GM19240 (cell line): ENCODE results near the gene NADK.
"Not testable (repeated sequence)": the region's sequence is repeated elsewhere in the genome, so short reads cannot be mapped to it uniquely, and the experiment has no call there.

Experiments
- DNase-seq: peaks from one replicate; pipeline ENCODE4 v3.0.0; 2011; ENCODE audit warnings: low spot score; ENCODE audit not compliant: insufficient read length

Gene NADK

DNA sequence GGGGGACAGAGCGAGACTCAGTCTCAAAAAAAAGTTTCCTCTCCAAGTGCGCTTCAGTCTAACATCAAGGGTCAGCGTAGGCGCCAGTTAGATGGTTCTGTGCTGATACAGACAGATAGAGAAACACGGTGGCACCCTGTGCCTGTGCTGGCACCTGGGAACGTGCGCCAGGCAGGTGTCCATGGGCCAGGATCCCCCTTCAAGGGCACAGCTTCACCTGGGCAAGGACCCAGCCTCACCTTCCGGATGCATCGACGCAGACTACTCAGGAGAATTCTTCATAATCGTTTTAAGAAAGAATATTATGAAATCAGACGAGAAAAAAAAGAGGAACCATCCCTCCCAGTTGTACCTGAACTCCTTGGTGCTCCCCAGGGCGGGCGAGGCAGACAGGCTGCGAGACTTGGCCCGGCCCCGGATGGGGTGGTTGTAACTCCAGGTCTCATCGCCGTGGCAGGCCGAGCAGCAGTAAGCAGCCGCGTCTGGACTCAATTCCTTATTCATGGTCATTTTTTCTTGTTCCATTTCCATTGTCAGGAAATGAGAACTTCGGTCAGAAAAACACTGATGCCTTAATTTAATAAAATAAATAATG lies 13.3 kb downstream of the NADK start:
- no peak for DNase-seq

DNA sequence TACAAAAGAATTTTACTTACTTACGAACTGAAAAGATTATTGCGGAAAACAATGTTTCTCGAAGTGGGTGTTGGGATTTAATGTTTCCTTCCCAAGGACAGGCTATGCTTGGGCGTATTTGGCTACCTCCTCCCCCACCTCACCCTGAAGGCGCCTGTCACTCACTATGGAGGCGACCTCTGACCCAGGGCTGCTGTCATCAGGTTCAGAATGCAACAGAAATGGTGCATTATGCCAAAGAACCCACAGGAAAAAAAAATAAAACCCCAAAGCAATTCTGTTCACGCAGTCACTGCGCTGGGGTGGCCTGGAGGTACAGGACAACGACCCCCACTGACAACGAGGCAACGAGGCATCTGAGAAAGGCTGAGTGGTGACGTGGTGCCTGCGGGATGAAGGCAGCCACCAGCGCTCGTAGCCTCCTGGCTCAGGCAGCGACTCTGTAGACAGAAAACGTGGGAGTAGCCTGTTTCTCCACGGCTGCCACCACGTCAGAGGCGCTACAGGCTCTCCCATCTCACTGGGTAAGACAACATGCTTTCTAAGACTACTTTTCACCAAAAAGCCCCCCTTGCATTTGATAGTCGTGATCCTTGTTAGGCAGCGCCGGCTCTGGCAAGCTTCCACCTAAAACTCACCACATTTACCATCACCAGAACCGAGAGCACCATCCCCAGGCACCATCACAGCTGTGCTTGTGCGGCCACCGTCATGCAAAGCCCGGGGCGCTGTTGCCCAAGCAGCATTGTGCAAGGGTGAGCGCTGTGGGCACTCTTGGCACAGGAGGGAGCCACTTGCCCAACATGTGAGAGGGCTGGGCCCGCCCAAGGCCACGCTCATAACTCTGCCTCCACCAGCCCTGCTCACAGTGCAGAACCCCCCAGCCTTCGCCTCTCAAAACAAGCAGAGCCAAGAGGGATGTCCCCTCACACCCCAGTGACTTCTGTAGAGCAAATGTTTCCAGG lies 14.3 kb downstream of the NADK start:
- no peak for DNase-seq

DNA sequence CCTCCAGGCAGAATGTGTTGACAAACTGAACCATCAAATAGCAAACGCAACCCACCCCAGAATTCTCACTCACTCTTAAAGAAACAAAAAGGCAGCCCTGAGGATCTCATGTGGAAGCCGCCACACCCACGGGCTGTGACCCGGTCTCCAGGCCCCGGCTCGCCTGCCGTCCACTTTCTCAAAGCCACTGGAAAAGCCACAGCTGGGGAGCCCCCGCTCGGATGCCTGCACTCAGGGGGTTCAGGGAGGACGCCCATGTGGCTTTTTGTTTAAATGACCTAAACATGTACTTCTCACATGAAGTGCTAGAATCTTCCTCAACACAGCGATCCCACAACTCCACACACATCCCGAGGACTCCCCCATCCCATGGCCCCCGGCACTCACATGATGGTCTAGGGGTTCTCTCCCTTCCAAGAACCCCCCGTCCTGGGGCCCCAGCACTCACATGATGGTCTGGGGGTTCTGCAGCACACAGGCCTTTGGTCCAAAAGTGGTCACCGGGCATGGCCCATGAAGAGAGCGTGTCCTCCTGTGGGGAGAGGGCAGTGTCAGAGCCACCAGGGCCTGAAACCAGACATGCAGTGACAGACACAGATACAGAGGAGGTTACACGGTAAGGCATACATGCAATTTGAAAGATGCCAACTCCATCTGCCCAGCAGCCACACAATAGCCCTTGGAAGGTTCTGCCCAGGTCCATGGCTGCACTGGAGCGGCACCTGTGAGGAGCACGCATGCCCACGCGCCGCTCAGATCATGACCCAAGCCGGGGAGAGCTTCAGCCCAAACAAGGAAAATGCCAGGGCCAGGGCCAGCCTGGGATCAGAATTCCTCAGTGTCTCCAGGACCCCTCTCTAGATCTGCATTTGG lies 16.5 kb downstream of the NADK start:
- no peak for DNase-seq

DNA sequence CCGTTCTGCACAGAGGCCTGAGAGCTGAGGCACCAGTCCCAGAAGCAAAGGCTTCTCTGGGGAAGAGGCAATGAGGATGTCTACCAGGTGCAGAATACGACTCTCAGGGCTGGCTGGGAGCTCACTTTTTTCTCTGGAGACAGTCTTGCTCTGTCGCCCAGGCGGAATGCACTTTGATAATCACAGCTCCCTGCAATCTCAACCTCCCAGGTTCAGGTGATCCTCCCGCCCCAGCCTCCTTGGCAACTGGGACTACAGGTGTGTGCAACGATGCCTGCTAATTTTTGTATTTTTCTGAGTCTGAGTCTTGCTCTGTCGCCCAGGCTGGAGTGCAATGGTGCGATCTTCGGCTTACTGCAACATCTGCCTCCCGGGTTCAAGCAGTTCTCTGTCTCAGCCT lies 17.6 kb downstream of the NADK start:
- no peak for DNase-seq

GRCh38 chr1:1760345-1760650 lies 18.0 kb downstream of the NADK start:
- DNase-seq: no peak

GRCh38 chr1:1759456-1760344 lies 18.6 kb downstream of the NADK start:
- DNase-seq: no peak

GRCh38 chr1:1758692-1759455 lies 19.4 kb downstream of the NADK start:
- DNase-seq: no peak

- DNase-seq: no peak
Measured at GRCh38 chr1:1758059-1758621, 20.1 kb downstream of the NADK start.

GRCh38 chr1:1757422-1758058 lies 20.7 kb downstream of the NADK start:
- no peak for DNase-seq

DNA sequence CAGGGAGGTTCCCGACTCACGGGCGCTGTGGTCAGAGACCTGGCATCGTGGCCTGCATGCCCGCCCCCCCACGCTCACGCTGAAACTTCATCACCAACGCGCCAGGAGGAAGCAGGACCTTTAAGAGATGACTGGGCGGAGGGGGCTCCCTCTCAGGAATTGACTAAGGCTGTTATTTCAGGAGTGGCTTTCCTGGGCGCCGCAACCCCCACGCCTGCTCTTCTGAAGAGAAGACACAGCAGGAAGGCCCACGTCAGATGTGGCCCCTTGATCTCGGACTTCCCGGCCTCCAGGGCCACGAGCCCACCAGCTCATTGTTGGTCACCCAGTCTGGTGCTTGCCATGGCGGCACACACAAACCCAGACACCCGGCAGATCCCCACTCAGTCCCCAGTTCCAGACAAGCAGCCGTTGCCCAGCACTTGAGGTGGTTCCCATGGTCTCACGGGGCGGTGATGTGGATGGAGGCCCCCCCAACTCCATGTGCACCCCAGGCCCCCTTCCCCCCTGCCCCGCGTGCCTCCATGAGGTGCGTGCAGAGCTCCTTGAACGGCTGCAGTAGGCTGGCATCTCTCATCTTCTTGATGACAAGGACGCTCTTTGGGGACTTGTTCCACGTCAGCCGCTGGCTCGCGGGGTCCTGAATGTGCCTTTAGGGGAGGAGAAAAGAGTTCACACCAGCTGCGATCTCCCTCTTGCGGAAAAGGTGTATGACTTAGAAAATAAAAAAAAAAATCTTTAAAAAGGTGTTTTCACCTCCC lies 21.4 kb downstream of the NADK start:
- no peak for DNase-seq

DNA sequence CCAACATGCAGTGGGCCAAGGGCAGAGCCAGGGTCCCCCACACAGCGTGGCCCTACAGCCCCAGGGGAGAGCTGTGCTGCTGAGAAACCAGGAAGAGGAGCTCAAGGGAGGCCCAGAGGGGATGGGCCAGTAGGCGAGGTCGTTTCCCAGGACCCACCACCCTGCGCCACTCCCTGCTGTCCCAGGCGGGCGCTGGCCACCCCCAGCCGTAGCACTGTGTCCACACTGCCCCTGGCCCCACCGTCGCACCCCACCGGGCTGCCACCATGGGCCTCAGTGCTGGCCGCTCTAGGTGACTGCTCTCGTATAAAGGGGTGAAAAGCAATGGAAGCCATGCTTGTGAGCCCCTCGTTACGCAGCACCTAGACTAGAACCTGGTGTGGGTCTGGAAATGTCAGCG lies 22.4 kb downstream of the NADK start:
- no peak for DNase-seq

DNA sequence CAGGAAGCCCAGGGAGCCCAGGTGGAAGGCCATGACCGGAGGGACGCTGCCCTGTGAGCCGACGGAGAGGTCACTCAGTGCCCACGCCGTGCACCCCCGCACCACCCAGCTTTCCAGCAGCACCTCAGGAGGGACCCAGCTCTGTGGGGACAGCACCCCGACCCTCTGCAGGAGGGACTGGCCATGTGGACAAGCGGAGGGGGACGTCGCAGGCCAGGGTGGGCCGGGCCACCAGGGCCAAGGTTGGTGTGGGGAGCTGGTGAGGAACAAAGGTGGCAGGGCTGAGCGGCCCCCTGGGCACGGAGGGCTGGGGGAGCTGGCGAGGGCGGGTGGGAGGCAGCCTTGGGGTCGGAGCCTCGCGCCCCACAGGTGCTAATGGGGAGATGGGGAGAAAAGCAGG lies 22.8 kb downstream of the NADK start:
- no peak for DNase-seq

- no peak for DNase-seq
Measured at GRCh38 chr1:1754051-1754815, 24.0 kb downstream of the NADK start.

GRCh38 chr1:1753607-1754005 lies 24.7 kb downstream of the NADK start:
- DNase-seq: no peak

DNA sequence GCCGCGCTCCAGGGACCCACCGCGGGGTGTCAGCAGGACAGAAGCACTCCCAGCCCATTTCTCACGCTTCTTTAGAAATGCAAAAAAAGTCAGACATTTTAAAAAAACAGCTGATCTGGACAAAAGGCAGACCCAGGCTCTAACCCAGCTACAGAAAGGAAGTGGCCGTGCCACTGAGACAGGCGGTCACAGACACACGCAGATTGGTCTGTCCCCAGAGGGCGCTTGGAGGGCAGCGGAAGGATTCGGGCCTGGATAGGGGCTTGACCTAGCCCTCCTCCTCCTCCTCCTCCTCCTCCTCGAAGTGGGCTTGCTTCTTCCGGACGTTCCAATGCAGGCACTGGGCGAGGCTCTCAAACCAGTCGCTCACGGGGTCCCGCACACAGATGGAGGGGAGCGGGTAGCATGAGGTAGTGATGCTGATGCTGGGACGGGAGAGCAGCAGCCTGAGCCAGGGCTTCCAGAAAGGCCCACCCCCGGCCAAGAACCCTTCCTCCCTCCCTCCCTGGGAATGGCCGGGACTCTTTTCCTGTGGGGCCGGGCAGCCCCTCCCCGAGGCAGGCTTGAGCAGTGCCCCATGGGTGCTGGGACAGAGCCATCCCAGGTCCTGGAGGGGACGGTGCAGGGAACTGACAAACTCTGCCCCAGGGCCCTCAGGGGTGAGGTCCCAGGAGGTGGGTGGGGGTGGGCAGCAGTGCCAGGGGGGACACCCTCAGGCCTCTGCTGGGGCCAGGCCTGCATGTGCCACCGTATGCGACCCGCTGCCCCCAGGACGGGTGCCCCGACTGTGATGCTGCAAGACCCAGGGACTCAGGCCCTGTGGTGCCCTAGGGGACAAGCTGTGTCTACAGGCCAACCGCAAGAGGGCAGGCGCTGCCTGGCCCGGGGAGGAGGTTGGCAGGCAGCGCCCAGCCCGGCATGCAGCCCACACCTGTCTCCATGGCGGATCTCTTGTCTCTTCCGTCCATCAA lies 25.3 kb downstream of the NADK start:
- no peak for DNase-seq

- no peak for DNase-seq
Measured at GRCh38 chr1:1752190-1752589, 26.1 kb downstream of the NADK start.

DNA sequence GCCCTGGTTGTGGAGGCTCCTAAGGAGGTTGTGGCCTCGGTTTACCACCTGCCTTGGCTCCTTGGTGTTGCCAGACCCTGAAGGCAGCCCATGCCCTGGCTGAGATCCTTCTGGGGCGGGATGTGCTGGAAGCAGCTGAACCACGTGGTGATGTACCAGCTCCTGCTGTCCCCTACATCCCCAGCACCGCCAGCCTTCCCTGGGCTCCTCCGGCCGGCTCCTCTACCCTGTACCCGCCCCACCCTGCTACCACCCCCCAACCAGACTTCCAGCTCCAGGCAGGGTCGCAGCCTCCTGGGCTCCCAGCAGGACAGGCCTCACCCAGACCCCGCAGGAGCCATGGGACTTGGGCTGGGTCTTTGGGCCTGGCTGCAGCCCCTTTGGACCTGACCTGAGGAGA lies 28.3 kb downstream of the NADK start:
- not testable (repeated sequence) for DNase-seq
